HG03378 (cell line): ENCODE data around the gene PREB.

Experiments
- ATAC-seq: cut with Tn5 transposase; IDR thresholded peaks from one replicate; pipeline ENCODE4 v1.9.1; 2021; ENCODE audit warnings: mild to moderate bottlenecking, moderate library complexity; ENCODE audit not compliant: unreplicated experiment

The PREB gene

GRCh38 chr2:27084297-27085061 is 50.0 kb downstream of the PREB start:
- no peak for ATAC-seq

GRCh38 chr2:27083410-27084296 is 50.8 kb downstream of the PREB start:
- ATAC-seq: no peak

GRCh38 chr2:27082773-27083409 is 51.5 kb downstream of the PREB start:
- ATAC-seq: no peak

- ATAC-seq: no peak
These were observed 52.3 kb downstream of the PREB start for GRCh38 chr2:27081984-27082772.
